Measurements from ENCODE around the gene APEX1. TPM values are rescaled to one million over a fixed set of nuclear protein-coding genes. Genes with fewer than 3 reads are reported as not detected.

The APEX1 gene
- 248 TPM for polyA plus RNA-seq (2012; ENCODE audit: low read depth, missing spikeins)

DNA sequence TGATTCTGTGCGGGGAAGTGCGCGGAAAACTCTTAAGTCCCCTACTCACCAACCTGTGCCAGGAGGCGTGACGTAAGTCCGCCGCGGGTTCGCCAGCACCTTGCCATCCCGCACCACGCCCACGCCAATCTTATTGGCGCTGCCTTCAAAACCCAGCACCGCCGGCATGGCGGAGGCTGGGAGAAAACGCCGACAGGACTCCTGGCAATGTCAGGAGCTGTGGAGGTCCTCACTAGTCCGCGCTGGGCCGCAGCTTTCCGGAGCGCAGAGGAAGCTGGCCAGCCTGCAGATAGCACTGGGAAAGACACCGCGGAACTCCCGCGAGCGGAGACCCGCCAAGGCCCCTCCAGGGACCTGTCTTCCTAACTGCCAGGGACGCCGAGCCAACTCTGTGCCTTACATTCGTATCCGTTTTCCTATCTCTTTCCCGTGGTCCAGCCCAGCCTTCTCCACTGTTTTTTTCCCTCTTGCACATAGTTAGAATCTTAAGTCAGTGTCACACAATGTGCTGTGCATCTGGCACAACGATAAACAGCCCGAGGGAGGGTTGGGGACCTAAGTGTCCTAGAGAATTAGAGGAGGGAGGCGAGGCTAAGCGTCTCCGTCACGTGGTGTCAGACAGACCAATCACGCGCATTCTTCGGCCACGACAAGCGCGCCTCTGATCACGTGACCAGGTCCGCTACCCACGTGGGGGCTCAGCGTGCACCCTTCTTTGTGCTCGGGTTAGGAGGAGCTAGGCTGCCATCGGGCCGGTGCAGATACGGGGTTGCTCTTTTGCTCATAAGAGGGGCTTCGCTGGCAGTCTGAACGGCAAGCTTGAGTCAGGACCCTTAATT is at the start of gene APEX1, which contains the start of gene OSGEP:
TSS of gene APEX1 (plus strand) at position 711 of the 839 bp plus-strand sequence. CDS start 420 bp downstream, outside the sequence.
TSS of gene OSGEP (minus strand) at position 297 of the 839 bp plus-strand sequence. CDS start at position 168, 129 bp downstream.
- peak; percentile 99 for FAIRE-seq
- TF ChIP-seq POU2F2 (IDR thresholded peaks at IDR 0.05; ENCODE audit: low read depth, low read length), result peak; percentile 60
- TF ChIP-seq POLR2A (IDR thresholded peaks at IDR 0.05; ENCODE audit: low read depth, low read length), result peak; percentile 91
- peak; percentile 19; the same call in 1 of the 2 replicates for TF ChIP-seq SPI1 (IDR thresholded peaks at IDR 0.05; ENCODE audit: low read depth, low read length)
- TF ChIP-seq POLR2AphosphoS5 (IDR thresholded peaks at IDR 0.05; ENCODE audit: low read depth, low read length), result peak; percentile 89
- no peak for TF ChIP-seq PAX5 (IDR thresholded peaks at IDR 0.05; ENCODE audit: insufficient read depth, low read length, severe bottlenecking)
- peak; percentile 92 for TF ChIP-seq TAF1 (IDR thresholded peaks at IDR 0.05; ENCODE audit: low read depth, low read length)
- DNase-seq (ENCODE audit: insufficient read length, low spot score), result peak; percentile 85

DNA sequence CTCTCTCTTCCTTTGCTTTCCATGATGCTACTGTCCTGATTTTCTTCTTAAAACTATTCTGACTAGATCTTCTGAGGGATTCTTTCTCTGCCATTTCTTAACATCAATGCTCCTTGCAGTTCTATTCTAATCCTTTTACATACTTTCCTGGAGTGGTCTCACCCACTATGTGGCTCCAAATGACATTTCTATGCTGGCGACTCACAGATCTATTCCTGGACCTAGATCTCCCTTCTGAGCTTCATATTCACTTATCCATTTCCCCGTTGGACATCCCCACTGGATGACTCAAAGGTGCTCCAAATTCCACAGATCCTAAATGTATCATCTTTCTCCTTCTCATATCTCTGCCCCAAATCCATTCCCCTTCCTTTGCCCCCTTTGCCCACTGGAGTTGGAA is 45.8 kb upstream of the APEX1 start:
- no peak for DNase-seq (ENCODE audit: insufficient read length, low spot score)
- TF ChIP-seq POU2F2 (IDR thresholded peaks at IDR 0.05; ENCODE audit: low read depth, low read length), result no peak
- no peak for TF ChIP-seq POLR2AphosphoS5 (IDR thresholded peaks at IDR 0.05; ENCODE audit: low read depth, low read length)
- no peak for TF ChIP-seq TAF1 (IDR thresholded peaks at IDR 0.05; ENCODE audit: low read depth, low read length)
- no peak for TF ChIP-seq POLR2A (IDR thresholded peaks at IDR 0.05; ENCODE audit: low read depth, low read length)
- no peak for TF ChIP-seq PAX5 (IDR thresholded peaks at IDR 0.05; ENCODE audit: insufficient read depth, low read length, severe bottlenecking)
- no peak for TF ChIP-seq SPI1 (IDR thresholded peaks at IDR 0.05; ENCODE audit: low read depth, low read length)
- no peak for FAIRE-seq

DNA sequence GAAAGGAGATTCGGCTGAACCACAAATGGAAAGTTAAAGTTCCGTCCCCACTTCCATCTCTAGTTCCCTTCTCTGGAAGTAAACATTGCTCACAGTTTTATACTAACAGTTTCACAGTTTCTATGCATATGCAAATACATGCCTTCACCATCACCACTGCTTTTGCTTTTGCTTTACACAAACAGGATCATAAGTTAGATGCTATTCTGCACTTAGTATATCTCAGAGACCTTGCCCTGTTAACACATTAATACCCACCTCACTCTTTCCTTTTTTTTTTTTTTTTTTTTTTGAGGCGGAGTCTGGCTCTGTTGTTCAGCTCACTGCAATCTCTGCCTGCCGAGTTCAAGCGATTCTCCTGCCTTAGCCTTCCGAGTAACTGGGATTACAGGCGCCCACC is 42.6 kb upstream of the APEX1 start:
- DNase-seq (ENCODE audit: insufficient read length, low spot score) (no peak), FAIRE-seq (peak; percentile 69)
- TF ChIP-seq PAX5 (IDR thresholded peaks at IDR 0.05; ENCODE audit: insufficient read depth, low read length, severe bottlenecking) (no peak), SPI1 (IDR thresholded peaks at IDR 0.05; ENCODE audit: low read depth, low read length) (0 out of 2 replicates have a peak, but pooled peaks have one; percentile 14), POU2F2 (IDR thresholded peaks at IDR 0.05; ENCODE audit: low read depth, low read length) (peak; percentile 99)

DNA sequence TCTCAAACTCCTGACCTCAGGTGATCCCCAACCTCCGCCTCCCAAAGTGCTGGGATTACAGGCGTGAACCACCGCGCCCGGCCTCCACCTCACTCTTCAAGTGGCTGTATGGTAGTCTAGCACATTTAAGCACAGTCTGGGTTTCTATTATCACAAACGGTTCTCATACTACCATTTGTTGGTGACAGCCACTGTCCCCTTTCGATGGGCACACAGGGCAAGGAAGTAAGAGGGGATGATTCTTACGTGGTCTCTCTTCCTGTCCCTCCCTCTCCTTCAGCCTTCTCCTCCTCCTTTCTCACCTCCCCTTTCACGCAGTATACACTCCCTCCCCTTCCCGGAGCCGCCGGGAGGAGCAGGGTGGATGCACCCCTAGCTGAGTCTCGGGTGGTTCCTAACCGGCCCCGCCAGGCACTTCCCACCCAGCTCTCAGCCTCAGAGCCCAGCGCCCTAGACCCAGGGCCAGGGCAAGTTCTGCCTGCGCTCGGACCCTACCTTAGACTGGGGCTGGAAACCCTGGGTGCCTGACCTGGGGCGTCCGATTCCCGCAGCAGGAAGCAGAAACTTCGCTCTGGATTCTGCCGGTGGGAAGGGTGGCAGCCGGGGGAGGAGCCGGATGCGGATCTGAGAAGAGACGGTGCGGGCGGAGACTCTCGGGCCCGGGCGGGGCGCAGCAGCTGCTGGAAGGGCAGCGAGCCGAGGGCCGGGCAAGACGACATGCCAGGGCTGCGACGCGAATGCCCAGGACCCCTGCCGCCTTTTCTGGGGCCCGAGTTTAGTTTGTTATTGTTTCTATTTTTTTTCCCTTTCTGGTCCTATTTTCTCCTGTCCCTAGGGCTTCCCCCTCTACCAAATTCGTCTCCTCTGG is 41.9 kb upstream of the APEX1 start, which contains the start of gene TEP1:
TSS of gene TEP1 (minus strand) at position 626 of the 868 bp plus-strand sequence. CDS start 5,062 bp downstream, outside the sequence.
- FAIRE-seq (peak; percentile 63), DNase-seq (ENCODE audit: insufficient read length, low spot score) (peak; percentile 58)
- peak; percentile 27; the same call in 1 of the 2 replicates for TF ChIP-seq POLR2A (IDR thresholded peaks at IDR 0.05; ENCODE audit: low read depth, low read length)
- TF ChIP-seq POLR2AphosphoS5 (IDR thresholded peaks at IDR 0.05; ENCODE audit: low read depth, low read length), result peak; percentile 43; the same call in 1 of the 2 replicates
- TF ChIP-seq TAF1 (IDR thresholded peaks at IDR 0.05; ENCODE audit: low read depth, low read length), result no peak

DNA sequence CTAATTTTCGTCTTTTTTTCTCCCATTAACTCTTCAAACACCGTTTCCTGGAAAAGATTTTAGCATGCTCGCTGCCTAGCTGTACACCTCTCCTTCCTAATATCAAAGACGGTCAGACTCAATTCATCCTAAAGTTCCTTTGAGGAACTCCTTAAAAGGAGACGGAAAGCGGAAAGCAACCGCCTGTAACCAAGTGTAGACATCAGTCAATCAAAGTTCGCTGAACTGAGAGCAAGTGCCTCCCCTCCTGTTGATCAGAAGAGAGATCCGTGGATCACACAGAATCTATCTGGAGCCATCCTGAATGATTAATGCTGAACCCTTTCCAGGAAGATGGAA is 41.3 kb upstream of the APEX1 start:
- peak; percentile 72 for FAIRE-seq

DNA sequence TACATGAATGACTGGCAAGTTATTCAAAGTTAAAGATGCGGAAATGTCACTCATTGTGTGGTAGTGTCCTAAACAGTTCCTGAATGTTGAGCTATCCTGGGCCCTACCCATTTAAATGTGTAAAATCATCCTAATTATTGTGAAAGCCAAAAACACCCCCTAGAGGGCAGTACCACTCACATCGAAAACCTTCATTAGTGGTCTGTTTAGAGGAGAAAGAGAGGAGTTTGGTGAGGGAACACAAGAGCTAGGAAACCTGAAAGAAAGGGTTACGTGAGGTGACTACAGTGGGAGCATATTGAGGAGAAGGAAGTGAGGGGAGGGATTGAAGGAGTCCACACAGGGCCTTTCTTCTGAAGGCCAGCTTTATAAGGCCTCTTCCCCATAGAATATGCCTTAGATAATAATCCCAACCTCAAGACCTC is 39.2 kb upstream of the APEX1 start:
- FAIRE-seq, result peak; percentile 75
- no peak for TF ChIP-seq PAX5 (IDR thresholded peaks at IDR 0.05; ENCODE audit: insufficient read depth, low read length, severe bottlenecking)
- TF ChIP-seq SPI1 (IDR thresholded peaks at IDR 0.05; ENCODE audit: low read depth, low read length), result no peak
- TF ChIP-seq TAF1 (IDR thresholded peaks at IDR 0.05; ENCODE audit: low read depth, low read length), result no peak
- TF ChIP-seq POLR2AphosphoS5 (IDR thresholded peaks at IDR 0.05; ENCODE audit: low read depth, low read length), result no peak
- TF ChIP-seq POU2F2 (IDR thresholded peaks at IDR 0.05; ENCODE audit: low read depth, low read length), result no peak
- no peak for TF ChIP-seq POLR2A (IDR thresholded peaks at IDR 0.05; ENCODE audit: low read depth, low read length)
- DNase-seq (ENCODE audit: insufficient read length, low spot score), result no peak

More for the DNA sequence above, 41.3 kb upstream of the APEX1 start:
- TF ChIP-seq PAX5 (IDR thresholded peaks at IDR 0.05; ENCODE audit: insufficient read depth, low read length, severe bottlenecking) (no peak), POU2F2 (IDR thresholded peaks at IDR 0.05; ENCODE audit: low read depth, low read length) (no peak), TAF1 (IDR thresholded peaks at IDR 0.05; ENCODE audit: low read depth, low read length) (0 out of 2 replicates have a peak, but pooled peaks have one; percentile 22), SPI1 (IDR thresholded peaks at IDR 0.05; ENCODE audit: low read depth, low read length) (no peak)
- no peak for DNase-seq (ENCODE audit: insufficient read length, low spot score)

DNA sequence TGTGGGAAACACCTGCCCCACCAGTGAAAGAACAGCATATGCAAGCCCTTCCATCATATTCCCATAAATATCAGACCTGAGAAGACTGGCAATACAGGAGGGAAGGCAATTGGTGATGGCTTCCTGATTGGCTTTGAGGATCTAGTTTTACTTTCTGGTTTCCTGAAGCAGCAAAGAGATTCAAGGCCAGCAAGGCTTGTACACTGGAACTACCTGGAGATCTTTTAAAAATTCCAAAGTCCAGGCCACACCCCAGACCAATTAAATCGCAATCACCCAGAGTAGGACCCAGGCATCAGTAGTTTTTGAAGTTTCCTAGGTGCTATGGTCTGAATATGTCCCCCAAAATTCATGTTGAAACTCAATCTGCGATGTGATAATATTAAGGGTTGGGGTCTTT is 38.8 kb upstream of the APEX1 start:
- FAIRE-seq, result no peak

DNA sequence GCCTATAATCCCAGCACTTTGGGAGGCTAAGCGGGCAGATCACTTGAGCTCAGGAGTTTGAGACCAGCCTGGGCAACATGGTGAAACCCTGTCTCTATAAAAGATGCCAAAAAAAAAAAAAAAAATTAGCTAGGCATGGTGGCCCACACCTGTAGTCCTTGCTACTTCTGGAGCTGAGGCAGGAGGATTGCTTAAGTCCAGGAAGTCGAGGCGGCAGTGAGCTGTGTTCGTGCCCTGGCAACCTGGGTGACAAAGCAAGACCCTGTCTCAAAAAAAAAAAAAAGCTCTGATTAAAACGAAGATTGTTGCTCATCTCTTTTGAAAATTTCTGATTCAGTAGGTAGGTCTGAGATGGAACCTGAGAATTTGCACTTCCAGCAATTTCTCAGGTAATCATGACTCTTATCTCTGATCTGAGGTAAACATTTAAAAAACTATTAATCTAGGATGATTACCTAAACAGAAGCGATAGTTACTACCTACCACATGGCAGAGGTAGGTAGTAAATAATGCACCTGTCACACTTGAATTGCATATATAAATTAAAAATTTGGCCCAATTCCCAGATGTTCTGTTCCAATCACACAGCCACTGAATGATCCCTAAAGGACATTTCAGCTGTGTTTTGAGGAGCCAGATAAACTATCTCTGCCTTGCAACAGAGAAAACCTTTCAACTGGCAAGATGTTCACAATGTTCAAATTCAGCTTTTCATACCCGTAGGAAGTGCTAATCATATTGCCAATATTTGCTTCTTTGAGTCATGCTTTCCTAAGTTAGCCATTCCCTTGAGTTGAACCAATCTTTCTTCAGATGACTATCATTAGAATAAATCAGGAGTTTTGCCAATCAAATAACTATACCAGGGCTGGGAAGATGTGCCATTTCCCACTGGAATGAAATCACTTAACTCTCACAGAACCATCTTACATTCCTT is 37.5 kb upstream of the APEX1 start:
- DNase-seq (ENCODE audit: insufficient read length, low spot score), result no peak
- TF ChIP-seq POU2F2 (IDR thresholded peaks at IDR 0.05; ENCODE audit: low read depth, low read length), result no peak
- TF ChIP-seq PAX5 (IDR thresholded peaks at IDR 0.05; ENCODE audit: insufficient read depth, low read length, severe bottlenecking), result no peak
- TF ChIP-seq POLR2A (IDR thresholded peaks at IDR 0.05; ENCODE audit: low read depth, low read length), result no peak
- no peak for TF ChIP-seq POLR2AphosphoS5 (IDR thresholded peaks at IDR 0.05; ENCODE audit: low read depth, low read length)
- no peak for TF ChIP-seq SPI1 (IDR thresholded peaks at IDR 0.05; ENCODE audit: low read depth, low read length)
- TF ChIP-seq TAF1 (IDR thresholded peaks at IDR 0.05; ENCODE audit: low read depth, low read length), result no peak
- FAIRE-seq, result no peak

More for the DNA sequence above, 38.8 kb upstream of the APEX1 start:
- no peak for TF ChIP-seq TAF1 (IDR thresholded peaks at IDR 0.05; ENCODE audit: low read depth, low read length)
- no peak for TF ChIP-seq POU2F2 (IDR thresholded peaks at IDR 0.05; ENCODE audit: low read depth, low read length)
- TF ChIP-seq PAX5 (IDR thresholded peaks at IDR 0.05; ENCODE audit: insufficient read depth, low read length, severe bottlenecking), result no peak
- TF ChIP-seq POLR2A (IDR thresholded peaks at IDR 0.05; ENCODE audit: low read depth, low read length), result no peak
- TF ChIP-seq SPI1 (IDR thresholded peaks at IDR 0.05; ENCODE audit: low read depth, low read length), result no peak
- no peak for DNase-seq (ENCODE audit: insufficient read length, low spot score)
